Fibroblast of mammary gland (primary cell): Measurements from ENCODE around the gene RAB2B.

Experiments
- DNase-seq: peaks from one replicate; pipeline ENCODE4 v3.0.0-alpha.2; 2010; ENCODE audit warnings: low read depth
- H3K4me3 ChIP-seq: 2 replicates; pipeline ENCODE4 v1.5.1; 2011; ENCODE audit warnings: low read depth, mild to moderate bottlenecking, low read length, moderate library complexity; ENCODE audit not compliant: control insufficient read depth
- CTCF ChIP-seq: conservative IDR thresholded peaks from 2 replicates; pipeline ENCODE4 v1.5.1; 2011; ENCODE audit warnings: low read depth, low read length, inconsistent platforms; ENCODE audit not compliant: control insufficient read depth, insufficient read depth

RAB2B gene

GRCh38 chr14:21486640-21487087, 9.9 kb upstream of the RAB2B start:
- no peak overlapping the region for H3K4me3 ChIP-seq
- TF ChIP-seq CTCF = no peak
- DNase-seq = peak; percentile 57

GRCh38 chr14:21476523-21476924, 235 bp downstream of the RAB2B start:
- peak overlapping the region; percentile 98 for H3K4me3 ChIP-seq
- no peak for TF ChIP-seq CTCF
- DNase-seq = no peak

- peak overlapping the region; percentile 98 for H3K4me3 ChIP-seq
- TF ChIP-seq CTCF = no peak
- no peak for DNase-seq
Measured at GRCh38 chr14:21475767-21476522, 814 bp downstream of the RAB2B start.

GRCh38 chr14:21467616-21468015, 9.1 kb downstream of the RAB2B start:
- DNase-seq = peak; percentile 91
- no peak for TF ChIP-seq CTCF
- no peak overlapping the region for H3K4me3 ChIP-seq

- H3K4me3 ChIP-seq = peak within 1 kb of the TSS; percentile 95
- DNase-seq = peak; percentile 99
- peak; percentile 52 for TF ChIP-seq CTCF
Measured at GRCh38 chr14:21455912-21456667, 20.7 kb downstream of the RAB2B start, which contains the start of gene CHD8. Gene CHD8, minus strand, starts transcription at chr14:21456123. Its CDS starts 24,480 bp downstream, at chr14:21431643.

GRCh38 chr14:21455592-21455911, 21.2 kb downstream of the RAB2B start:
- peak overlapping the region; percentile 95 for H3K4me3 ChIP-seq
- peak; percentile 21 for DNase-seq
- TF ChIP-seq CTCF = no peak
